Stimulated activated CD8-positive, alpha-beta memory T cell treated with anti-CD3 and anti-CD28 coated beads, Interleukin-2, amount 100 ng/mL, for 1 hour (primary cell): ENCODE data around the gene LEAP2.
A peak's percentile ranks its signal among the peaks of the same experiment; 100 is the strongest.

Experiments
- DNase-seq, 2 donors: peaks; one replicate each; pipeline ENCODE4 v3.0.0-alpha.2; 2020; ENCODE audit warnings: low read depth in 2 of 2

LEAP2 gene, protein sequence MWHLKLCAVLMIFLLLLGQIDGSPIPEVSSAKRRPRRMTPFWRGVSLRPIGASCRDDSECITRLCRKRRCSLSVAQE

DNA sequence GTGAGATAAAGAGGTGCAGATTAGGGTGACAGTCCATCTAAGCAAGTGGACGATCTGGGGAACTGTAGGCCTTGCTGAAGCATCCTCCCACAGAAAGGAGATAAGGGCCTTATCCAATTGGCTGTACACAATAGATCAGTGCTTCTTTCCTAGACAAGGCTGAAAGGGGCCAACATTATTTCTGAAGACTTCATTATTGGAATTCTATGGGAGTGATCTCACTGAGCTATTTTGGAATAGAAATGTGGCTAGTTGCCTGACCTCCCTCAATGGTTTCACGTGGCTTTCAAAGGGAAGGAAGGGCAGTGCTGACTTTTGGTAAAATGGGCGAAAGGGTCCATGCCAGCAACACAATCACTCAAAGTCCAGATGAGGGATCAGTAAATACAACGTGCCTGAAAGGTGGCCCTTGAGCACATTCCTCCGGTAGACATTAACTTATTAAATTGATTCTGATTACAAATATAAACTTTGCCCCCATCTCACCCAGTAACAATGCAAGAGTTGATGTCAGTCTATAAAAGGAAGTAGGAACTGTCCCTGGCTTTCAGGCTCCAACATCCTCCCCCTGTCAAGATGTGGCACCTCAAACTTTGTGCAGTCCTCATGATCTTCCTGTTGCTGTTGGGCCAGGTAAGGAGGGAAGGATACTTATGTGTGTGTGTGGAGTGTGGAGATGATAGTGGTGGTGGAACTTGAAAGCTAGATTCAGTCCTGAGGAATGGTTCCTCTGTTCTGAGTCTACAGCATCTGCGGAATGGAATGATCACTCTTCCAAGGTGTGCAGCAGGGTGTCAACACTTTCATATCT lies at the start of gene LEAP2:
LEAP2 (plus strand) TSS at position 550 of the 811 bp plus-strand sequence; CDS start at position 577, 27 bp downstream.
- DNase-seq: no peak

DNA sequence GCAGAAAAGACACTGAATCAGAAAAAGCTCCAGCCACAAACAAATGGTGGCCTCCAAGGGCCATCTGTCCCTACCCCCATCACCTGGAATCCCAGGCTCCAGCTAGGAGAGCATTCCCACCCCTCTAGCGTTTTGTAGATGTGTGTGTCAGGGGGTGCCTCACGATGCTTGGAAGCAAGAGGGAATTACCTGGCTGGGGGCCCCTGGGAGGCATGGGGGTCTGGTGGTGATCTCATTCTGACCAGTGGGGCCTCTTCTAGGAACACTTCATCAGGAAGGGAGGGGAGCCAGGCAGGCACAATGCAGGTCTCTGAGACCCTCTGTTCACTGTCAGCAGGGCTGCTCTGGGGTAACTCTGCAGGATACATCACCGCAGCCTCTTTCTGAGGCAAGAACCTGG lies 49.0 kb upstream of the LEAP2 start:
- DNase-seq: no peak

DNA sequence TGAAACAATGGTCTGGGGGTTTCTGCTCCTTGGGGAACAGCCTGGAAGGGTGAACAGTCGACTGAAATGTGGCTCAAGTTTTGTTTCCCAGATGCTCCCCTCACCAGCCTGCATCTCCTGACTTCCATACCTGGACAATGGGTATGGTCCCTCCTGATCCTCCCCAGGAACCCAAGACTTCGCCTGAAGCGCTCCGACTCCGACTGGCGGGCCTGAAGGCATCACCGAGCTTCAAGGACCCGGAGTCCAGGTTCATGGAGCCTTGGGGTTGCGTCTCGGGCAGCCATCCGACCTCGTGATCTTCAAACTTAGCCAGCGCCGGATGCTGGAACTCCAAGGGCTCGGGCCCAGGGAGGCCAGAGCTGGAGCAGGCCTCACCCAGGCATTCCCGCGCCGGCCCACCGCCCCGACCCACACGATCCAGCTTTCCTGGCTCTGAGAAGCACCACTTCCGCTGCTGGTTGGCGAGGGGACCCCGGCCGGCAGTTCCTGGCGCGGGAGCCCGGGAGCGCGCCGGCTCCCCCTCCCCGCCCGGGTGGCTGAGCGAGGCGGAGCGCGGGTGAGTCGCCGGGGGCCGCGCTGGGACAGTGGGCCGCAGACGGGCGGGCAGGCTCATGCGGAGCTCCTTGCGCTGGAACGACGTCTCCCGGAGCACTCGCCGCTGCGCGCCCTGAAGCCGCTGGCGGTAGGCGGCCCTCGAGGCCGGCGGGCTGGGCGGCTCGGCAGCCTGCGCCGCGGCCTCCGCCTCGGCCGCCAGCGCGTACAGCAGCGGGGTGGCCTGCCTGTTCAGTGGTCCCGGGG lies 48.2 kb upstream of the LEAP2 start:
- no peak for DNase-seq

DNA sequence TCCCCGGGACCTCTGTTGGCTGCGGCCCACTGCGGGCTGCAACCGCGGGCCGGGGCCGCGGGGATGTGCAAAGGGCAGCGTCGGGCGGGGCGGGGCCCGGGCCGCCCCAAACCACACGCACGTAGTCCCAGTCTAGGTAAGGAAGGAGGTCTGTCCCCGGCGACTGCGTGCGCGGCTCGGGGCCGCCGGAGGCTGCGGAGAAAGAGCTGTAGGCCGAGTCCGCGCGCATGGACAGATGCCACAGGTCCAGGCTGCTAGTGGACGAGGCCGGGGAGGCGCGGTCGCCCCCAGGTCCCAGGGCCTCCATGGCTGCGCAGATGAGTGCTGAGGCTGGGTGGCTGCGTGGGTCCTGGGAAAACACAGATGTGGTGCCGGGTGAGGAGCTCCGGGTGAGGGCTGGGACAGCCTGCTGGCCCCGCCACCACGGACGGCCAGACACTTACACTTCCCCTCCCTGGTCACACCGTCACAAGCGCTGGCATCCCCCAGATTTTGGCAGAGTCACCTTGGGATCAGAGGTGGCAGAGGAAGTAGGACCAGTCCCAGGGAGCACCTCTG lies 47.6 kb upstream of the LEAP2 start:
- no peak for DNase-seq

DNA sequence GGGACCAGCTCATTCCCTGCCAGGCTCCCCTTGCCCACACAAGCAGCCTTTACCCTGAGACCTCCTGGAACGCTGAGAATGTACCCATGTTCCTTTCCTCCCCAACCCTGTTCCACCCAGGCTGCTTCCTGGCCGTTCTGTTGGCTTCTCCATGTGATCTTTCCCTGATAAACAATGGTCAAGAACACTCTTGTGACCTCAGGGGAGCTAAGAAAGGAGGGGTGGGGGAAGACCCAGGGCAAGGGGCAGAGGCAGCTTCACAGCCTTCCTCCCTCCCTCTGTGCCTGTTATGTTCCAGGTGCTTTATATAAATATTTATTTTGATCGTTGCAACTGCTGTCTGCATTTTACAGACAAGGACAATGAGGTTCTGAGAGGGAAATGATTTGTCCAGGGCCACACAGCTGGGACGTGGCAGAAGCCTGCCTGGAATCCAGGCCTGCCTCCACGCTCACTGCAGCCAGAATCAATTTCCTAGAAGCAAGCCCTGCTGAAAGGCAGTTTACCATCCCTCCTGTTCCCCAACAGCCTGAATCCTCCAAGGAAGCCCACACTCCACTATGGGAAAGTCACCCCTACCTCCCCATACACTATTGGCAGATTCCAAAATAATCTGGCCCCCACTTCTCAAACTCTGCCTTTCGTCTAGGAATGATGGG lies 46.9 kb upstream of the LEAP2 start:
- DNase-seq: no peak

DNA sequence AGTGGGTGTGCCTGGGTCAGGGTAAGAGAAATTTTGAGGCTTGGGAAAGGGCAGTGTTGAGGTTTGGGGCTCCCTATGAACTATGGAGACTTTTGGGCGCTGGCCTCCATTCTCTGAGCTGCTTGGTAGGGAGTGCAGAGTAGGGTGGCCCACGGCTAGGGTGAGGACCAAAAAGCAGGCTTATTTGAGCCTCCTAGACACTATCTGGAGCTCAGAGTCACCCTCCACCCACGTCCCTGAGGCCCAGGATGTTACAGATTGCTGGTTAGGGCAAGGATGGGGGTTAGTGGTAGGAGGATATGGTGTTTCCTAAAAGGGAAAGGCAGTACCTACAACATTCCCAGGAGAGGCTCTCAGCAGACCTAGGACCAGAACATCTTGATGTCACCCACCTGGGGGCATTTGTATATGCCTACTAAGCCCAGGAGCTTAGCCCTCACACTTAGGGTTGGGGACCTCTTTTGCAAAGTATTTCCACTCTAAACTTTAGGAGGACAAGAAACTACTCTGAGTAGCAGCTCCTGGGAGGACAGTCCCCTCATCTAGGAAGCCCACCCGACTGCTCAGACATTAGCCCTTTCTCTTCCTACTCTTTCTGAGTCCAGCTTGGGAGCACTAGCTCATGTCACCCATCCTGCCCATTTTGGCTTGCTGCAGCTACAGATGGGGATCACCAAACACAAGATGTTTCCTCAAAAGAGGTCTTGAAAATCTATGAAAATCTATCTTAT lies 45.4 kb upstream of the LEAP2 start:
- DNase-seq: no peak

DNA sequence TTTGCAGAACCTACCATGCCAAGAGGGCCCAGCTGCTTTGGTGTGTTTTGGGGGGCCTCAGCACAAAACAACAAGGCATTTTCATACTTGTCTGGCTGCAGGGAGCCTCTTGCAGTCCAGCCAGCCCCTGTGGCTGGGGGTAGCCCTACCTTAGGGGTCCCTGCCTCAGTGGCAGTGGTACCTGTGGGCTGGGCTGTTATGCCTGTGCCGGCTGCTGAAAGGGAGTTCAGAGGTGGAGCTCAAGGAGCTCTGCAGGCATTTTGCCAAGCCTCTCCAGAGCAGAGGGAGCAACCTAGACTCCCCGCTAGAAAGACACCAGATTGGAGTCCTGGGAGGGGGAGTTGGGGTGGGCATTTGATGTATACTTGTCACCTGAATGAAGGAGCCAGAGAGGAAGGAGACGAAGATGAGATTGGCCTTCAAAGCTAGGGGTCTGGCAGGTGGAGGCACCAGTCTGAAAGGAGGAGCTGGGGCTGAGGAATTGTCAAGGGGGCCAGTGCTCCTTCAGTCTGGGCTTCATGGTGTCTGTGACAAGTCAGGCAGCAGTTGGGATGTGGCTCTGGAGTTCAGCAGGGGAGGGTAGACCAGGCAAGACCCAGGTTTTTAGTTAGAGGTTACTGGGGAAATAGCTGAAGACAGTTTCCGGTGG lies 44.5 kb upstream of the LEAP2 start:
- DNase-seq: no peak

DNA sequence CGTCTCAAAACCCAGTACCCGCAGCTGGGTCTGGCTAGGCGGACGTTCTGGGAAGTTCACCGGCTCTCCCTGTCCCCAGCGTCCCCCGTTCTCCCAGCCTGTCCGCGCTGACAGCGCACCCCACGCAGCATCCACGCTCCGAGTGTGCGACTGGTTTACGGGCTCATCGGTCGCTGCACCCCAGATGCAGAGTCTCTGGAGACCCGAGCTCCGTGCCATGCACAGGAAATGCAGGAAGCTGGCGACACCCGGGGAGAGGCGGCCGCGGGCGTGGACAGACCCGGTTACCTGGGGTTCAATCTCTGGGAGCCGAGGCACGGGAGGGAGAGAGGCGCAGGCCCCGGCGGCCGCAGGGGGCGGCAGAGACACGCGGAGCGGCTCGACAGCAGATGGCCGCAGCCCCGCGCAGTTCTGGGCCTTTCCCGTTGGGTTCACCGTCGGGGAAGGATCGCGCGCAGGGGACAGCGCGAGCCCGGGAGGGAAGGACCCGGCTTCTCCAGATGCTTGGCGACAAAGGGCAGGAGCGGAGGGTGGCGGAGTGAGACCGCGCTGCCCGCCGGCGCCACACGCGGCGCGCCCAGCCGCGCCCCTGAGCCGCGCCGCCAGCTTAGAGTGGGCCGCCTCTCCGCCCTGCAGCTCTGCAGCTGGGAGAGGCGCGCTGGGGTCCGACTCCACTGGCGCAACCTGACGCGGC lies 43.6 kb upstream of the LEAP2 start:
- DNase-seq: peak; percentile 35 to 45

DNA sequence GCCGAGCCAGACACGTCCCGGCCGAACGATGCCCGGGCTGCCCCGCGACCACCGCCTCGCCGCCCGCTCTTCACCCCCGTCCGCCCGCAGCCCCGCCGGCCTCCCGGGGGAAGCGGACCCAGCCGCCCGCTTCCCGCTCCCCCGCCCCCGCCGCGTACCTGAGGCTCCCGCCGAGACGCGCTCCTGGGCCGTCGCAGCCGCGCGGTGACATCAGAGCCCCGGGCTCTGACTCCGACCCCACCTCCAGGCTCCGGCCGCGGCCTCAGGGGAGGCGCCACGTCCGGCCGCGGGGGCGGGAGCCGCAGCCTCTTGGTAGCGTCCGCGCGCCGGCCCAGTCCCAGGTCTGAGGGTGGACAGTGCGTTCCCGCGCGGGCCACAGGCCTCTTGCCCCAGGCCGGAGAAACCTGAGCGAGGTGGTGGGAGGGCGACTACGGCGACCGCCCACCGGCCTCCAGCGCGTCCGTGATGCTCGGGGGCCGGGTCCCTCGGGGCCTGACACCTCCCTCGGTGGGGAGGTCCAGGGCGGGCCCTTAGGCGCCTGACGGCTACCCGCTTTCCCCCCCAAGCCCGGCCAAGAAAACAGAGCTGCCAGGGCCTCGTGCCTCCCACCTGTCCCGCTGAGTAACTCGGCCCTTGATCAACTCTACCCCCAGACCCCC lies 42.9 kb upstream of the LEAP2 start, which contains the start of gene SHROOM1:
SHROOM1 (minus strand) TSS at position 212 of the 659 bp plus-strand sequence. CDS start 4,507 bp downstream, outside the sequence.
- DNase-seq: no peak

DNA sequence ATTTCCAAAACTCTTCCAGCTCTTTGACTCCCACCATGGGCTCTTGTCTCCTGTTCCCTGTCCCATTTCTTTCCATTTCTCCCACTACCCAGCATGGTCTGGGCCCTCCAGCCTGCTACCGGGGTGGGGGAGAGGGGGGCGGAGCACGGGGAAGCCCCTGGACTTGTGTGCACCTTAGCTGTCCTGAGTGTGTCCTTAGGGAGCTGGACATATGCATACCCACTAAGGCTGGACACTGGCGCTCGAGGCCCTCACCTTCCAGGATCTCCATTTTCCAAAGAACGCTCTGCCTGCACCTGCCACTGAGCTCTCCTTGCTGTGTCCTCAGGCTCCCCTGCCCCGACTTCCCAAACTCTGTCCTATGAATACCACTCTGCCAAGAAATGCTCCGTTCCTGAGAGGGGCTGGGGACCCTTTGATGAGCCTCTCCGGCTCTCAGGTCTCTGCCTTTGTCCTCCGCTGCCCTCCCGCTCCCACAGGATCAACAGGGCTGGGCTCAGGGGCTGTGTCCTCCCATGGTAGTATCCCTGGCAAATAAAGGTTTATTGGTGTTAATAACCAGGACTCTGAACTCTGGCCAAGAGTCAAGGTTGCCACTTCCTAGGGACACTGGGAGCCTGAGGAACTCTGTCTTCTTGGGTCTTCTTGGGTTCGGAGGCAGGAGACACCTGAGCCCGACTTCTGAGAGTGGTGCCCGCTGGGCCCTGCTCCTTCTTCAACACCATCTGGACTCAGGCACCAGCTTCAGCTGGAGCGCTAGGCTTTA lies 42.2 kb upstream of the LEAP2 start:
- no peak for DNase-seq

DNA sequence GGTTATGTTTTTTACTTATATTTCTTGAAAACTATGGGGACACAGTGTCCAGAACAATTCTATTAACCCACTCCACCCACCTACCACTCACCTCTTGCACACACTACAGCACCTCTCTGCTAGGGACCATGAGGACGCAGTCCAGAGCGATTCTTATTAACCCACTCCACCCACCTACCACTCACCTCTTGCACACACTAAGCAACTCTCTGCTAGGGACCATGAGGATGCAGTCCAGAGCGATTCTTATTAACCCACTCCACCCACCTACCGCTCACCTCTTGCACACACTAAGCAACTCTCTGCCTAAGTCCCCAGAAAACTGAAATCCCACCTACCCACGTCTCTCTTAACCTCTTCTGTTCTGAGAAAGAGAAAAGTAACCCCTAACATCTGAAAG lies 40.9 kb upstream of the LEAP2 start:
- DNase-seq: no peak

DNA sequence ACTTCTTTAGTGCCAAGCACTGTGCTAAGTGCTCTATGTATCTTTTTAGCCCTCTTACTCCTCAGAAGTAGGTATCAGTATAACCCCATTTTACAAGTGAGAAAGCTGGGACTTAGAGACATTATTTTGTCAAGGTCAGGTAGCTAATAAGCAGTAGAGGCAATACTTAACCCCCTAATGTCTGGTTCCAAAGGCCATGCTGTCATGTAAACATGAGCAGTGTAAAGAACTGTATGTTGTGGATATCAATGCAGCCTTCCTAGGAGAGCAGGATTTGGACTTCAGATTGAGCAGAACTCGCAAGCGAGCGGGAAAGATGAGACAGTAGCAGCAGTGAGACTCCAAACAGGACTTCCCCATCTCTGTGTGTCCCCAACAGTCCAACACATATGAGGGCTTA lies 39.4 kb upstream of the LEAP2 start:
- DNase-seq: no peak

DNA sequence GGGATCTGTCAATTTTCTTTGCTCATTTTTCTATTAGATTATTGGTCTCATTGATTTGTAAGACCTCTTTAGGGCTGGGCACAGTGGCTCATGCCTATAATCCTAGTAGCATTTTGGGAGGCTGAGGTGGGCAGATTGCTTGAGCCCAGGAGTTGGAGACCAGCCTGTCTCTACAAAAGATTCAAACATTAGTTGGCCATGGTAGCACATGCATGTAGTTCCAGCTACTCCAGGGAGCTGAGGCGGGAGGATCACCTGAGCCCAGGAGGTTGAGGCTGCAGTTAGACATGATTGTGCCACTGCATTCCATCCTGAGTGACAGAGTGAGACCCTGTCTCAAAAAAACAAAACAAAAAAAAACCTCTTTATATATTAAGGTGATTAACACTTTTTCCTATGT lies 36.6 kb upstream of the LEAP2 start:
- DNase-seq: no peak

DNA sequence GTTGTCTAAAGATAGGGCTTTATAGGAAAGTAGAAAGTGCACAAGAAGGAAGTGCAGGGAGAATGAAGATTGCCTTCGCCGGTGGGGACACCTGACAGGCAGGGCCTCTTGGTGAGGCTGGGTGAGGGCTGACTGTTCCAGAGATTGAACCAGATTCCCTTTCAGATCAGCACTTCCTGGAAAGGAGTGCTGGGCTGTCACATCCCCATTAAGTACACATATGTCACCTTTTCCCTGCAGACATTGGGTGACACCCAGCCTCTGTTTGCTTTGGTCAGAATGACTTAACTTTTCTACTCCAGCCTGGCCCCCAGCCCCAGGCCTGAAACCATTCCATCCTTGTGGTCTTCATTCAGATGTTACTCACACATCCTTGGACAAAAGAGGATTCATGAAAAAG lies 35.6 kb upstream of the LEAP2 start:
- DNase-seq: no peak

DNA sequence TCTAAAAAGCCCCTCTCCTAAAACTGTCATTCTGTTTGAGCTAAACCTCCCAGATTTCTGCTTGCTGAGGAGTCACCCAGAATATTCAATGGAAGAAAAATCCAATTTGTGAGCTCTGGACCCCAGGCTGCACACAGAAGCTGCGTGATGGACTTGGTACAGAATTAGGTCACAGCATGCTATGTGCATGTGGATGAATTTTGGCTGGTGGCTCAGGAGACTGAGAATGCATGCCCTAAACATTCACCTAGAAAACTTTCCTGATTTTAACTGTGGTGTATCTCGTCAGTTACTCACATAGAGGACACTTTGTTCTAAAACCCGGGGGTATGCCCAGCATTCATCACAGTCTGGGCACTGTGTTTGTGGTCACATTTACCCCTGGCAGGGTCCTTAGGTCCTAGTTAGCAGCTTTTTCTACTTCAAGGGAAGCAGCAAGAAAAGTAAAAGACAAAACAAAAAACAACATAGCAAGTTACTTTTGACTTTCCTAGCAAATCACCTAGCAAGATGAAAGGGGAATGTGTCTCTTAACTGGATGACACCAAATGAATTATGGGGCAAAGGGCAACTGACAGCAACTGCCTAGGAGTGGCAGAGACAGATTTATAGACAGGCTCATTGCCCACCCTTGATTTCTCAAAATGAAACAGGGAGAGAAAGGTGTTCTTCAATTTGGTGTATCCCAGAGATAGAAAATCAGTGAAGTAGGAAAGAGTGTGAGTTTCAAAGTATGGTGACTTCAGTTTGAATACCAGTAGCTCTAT lies 34.8 kb upstream of the LEAP2 start:
- DNase-seq: no peak

DNA sequence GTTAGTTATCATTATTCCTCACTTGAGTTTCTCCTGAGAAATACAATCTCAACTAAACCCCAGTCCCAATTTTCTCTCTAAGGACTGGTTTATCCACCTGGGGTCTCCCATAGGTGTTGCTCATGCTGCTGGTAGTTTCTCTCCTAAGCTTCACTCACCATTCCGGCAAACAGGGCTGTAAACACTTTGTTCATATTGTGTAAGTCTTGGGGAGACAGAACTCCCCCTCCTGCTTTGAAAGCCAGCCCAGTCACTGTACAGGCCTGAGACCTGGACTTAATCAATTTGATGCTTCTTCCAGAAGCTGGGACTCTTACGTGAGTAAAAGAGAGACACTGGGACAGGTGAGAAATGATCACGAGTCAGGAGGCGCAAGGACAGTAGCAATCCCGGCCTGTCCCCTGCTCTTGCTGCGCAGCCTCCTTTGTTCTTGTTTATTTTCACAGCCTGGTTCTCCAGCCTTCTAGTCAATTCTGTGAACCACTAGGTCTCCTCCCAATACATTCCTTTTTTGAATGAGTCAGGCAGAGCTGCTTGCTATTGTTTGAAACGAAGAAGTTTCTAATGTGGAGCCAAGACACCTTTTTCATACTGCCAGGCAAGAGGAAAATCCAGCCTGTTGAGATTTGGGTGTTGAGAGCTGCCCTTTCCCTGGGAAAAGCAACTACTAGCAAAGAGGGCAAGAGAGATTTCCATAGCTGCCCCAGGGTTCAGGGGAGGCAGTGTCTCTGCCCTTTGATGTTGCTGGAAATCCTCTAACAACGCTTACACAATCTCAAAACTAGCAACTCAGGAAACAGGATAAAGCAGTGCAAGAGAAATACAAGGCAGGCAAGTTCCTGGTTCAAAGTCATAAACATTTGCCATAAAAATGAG lies 33.8 kb upstream of the LEAP2 start:
- DNase-seq: no peak

DNA sequence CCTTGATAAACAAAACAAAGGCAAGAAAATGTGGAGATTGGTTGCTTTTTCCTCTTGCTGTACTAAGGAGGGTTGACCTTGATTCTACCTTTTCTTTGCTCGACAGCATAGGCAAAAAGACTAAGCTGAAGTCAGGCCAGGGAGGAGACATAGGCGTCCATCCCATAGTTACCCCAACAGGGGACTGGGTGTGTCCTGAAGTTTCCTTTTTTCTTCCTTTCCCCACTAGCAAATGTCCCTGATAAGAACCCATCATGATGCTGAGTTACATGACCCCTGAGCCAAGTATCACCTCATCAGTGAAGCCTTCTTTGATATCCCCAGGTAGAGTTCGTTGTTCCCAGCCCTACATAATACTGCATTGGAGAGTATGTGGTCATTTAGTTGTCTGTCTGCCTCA lies 33.2 kb upstream of the LEAP2 start:
- DNase-seq: no peak
